ENCODE results near the gene FXN.

DNA sequence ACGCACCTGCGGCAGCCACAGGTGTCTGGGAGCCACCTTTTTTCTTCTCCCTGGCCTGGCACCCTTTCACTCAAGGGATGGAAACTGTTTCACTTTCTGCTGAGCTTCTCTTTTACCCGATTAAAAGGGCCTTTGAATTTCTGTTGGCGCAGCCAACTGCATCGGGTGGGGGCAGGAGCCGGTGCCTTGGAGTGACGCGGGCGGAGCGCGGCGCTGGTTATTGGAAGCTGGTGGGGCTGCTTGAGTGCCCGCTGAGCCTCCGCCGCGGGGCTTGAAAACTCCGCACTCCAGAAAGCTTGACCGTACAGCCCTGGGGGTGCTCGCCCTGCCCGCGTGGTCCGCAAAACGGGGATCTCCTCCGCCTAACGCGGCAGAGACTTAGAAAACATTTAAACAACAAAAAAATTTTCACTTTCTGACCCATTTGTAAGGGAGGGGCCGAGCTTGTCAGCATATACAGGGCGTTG, 86.6 kb downstream of the FXN start:
- TF ChIP-seq GATA2 (IDR thresholded peaks at IDR 0.05; ENCODE audit: low read depth, low read length) (no peak), GATA3 (IDR thresholded peaks at IDR 0.05; ENCODE audit: low read depth, low read length) (no peak)
